Tibial artery (tissue), 4 donors: ENCODE results near the gene CNPY1.

ENCODE experiments used
- DNase-seq, 2 donors: peaks; one replicate each; pipeline ENCODE4 v3.0.0-alpha.2; 2019
- H3K27ac ChIP-seq, 2 donors: fragments of 200-600 bp; sonication (generic) in 1 of 2; 1 replicate in 1 of 2; 2 replicates in 1 of 2; pipeline ENCODE4 v1.5.1; 2018 to 2019; ENCODE audit warnings: mild to moderate bottlenecking in 1 of 2
- H3K27me3 ChIP-seq, 2 donors: fragments of 200-600 bp; sonication (generic) in 1 of 2; one replicate each; pipeline versions ENCODE4 v1.5.1 to v1.6.0; 2016 to 2019
- H3K36me3 ChIP-seq, 3 donors: fragments of 200-600 bp; sonication (generic) in 2 of 3; one replicate each; pipeline ENCODE4 v1.5.1; 2016 to 2019; ENCODE audit warnings: mild to moderate bottlenecking in 2 of 3
- H3K4me1 ChIP-seq, 4 donors: fragments of 200-600 bp; sonication (generic) in 2 of 4; 1 replicate in 3 of 4; 2 replicates in 1 of 4; pipeline ENCODE4 v1.5.1; 2016 to 2019
- H3K4me3 ChIP-seq, 2 donors: fragments of 200-600 bp; sonication (generic) in 1 of 2; 1 replicate in 1 of 2; 2 replicates in 1 of 2; pipeline ENCODE4 v1.5.1; 2018 to 2019; ENCODE audit warnings: mild to moderate bottlenecking in 2 of 2
- H3K9me3 ChIP-seq, 3 donors: fragments of 200-600 bp; sonication (generic) in 1 of 3; one replicate each; pipeline ENCODE4 v1.5.1; 2016 to 2019
- intact Hi-C: fragments of 100-400 bp; cut with DNase I; formaldehyde crosslinking; loops from one replicate; pipeline ENCODE4 v1.15.0; 2023; ENCODE audit warnings: low total_unique reads
- TF ChIP-seq, protein P1 (sequence below), 2 experiments: fragments of 200-600 bp in 1 of 2; fragments of 450-650 bp in 1 of 2; IDR thresholded peaks; one replicate each; pipeline ENCODE4 v1.5.1; 2017 to 2019; ENCODE audit warnings: antibody characterized with exemption in 2 of 2, mild to moderate bottlenecking in 1 of 2, moderate library complexity in 1 of 2

CNPY1 gene

GRCh38 chr7:155543011-155543876, 3.1 kb downstream of the CNPY1 start:
- no peaks in the 10 kb centered on the region for H3K36me3 ChIP-seq
- H3K27ac ChIP-seq, result no peak overlapping the region
- intact Hi-C loops, result no loop called here
- no peaks in the 10 kb centered on the region for H3K9me3 ChIP-seq
- H3K4me3 ChIP-seq, result no peak overlapping the region
- no peak for DNase-seq
- TF ChIP-seq, protein P1, sequence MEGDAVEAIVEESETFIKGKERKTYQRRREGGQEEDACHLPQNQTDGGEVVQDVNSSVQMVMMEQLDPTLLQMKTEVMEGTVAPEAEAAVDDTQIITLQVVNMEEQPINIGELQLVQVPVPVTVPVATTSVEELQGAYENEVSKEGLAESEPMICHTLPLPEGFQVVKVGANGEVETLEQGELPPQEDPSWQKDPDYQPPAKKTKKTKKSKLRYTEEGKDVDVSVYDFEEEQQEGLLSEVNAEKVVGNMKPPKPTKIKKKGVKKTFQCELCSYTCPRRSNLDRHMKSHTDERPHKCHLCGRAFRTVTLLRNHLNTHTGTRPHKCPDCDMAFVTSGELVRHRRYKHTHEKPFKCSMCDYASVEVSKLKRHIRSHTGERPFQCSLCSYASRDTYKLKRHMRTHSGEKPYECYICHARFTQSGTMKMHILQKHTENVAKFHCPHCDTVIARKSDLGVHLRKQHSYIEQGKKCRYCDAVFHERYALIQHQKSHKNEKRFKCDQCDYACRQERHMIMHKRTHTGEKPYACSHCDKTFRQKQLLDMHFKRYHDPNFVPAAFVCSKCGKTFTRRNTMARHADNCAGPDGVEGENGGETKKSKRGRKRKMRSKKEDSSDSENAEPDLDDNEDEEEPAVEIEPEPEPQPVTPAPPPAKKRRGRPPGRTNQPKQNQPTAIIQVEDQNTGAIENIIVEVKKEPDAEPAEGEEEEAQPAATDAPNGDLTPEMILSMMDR (IDR thresholded peaks at IDR 0.05), result no peak
- H3K4me1 ChIP-seq, result no peaks in the 10 kb centered on the region
- peaks cover 0 to 60% of the 10 kb centered on the region in 2 donors for H3K27me3 ChIP-seq

DNA sequence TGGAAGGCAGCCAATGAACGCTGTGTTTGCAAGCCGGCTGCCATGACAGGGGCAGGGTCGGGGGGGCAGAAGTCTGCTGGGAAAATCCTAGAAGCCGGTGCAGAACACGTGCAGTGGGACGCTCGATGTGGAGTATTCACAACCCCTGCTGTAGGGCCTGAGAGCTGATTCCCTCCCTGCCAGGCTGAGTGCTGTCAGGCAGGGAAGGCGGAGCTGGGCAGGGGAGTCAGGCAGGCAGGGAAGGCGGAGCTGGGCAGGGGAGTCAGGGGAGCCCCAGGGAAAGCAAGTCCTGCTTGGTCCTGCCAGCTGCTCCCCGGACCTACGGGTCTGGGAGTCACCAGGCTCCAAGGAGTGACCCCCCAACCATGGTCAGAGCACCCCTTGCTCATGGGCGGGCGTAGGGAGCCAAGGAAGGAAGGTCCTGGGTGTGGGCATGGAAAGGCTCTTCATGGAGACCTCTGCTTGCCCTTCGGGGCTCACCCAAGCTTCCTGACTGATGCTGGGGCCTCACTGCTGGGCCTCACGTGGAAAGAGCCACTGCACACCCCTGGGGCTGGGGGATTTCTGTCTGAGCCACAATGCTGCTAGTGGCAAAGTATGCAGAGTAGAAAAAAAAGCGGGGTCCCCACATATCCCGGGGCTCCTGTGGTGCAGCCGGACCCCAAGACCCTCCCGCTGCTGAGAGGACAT, 4.2 kb downstream of the CNPY1 start:
- Histone ChIP-seq H3K9me3 (no peaks in the 10 kb centered on the region), H3K27ac (no peak overlapping the region), H3K36me3 (no peaks in the 10 kb centered on the region), H3K4me1 (no peaks in the 10 kb centered on the region), H3K4me3 (no peak overlapping the region), H3K27me3 (peaks cover 0 to 56% of the 10 kb centered on the region in 2 donors)
- intact Hi-C loops, result no loop called here
- TF ChIP-seq, protein P1 (IDR thresholded peaks at IDR 0.05), result no peak
- DNase-seq, result no peak

GRCh38 chr7:155540553-155540952, 5.8 kb downstream of the CNPY1 start:
- no peaks in the 10 kb centered on the region for H3K9me3 ChIP-seq
- DNase-seq, result no peak
- H3K27ac ChIP-seq, result no peak overlapping the region
- peaks cover 0 to 67% of the 10 kb centered on the region in 2 donors for H3K27me3 ChIP-seq
- H3K4me1 ChIP-seq, result no peaks in the 10 kb centered on the region
- intact Hi-C loops, result no loop called here
- no peaks in the 10 kb centered on the region for H3K36me3 ChIP-seq
- no peak overlapping the region for H3K4me3 ChIP-seq
- TF ChIP-seq, protein P1 (IDR thresholded peaks at IDR 0.05), result no peak

DNA sequence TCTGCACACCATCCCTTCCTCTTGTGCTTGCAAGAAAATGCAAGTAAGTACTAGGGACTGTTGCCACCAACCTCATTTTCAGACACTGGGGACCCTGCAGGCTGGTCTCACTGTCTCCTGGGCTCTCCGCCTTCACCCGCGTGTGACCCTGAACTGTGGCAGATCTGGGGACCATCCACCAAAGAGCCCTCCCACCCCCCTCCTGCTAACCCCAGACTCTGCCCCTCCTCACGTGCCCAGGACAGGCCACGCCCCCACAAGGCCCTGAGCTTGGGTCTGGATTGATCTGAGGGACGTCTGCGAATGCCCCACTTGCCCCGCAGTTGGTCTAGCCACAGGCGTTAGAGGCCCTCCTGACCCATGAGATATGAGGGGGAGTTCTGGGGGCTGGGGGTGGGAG, 8.1 kb downstream of the CNPY1 start:
- DNase-seq, result no peak
- intact Hi-C loops, result no loop called here
- Histone ChIP-seq H3K4me3 (no peak overlapping the region), H3K27me3 (peaks cover 0 to 81% of the 10 kb centered on the region in 2 donors), H3K4me1 (peaks cover 0 to 7% (median 6%) of the 10 kb centered on the region in 4 donors), H3K9me3 (no peaks in the 10 kb centered on the region), H3K36me3 (no peaks in the 10 kb centered on the region), H3K27ac (no peak overlapping the region)
- TF ChIP-seq, protein P1 (IDR thresholded peaks at IDR 0.05), result no peak

DNA sequence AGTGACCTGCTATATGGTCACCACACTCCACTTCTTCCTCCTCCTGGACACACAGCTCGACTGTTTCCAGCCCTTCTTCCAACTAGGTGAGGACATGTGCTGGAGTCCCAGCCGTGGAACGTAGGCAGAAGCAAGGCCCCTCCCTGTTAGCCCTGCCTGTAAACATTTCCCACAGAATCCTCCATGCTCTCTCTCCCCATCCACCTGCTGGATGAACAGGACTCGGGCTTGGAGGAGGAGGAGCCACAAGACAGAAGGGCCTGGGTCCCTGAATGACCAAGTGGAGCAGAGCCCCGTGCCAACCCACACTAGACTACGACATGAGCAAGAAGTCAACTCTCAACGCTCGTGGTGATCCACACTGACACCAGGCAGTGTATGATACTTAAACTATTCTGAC, 9.9 kb downstream of the CNPY1 start:
- peaks cover 0 to 16% (median 12%) of the 10 kb centered on the region in 4 donors for H3K4me1 ChIP-seq
- no peak overlapping the region for H3K4me3 ChIP-seq
- H3K36me3 ChIP-seq, result no peaks in the 10 kb centered on the region
- H3K27me3 ChIP-seq, result peaks cover 0 to 81% of the 10 kb centered on the region in 2 donors
- no peak overlapping the region for H3K27ac ChIP-seq
- intact Hi-C loops, result no loop called here
- H3K9me3 ChIP-seq, result no peaks in the 10 kb centered on the region
- no peak for DNase-seq
- TF ChIP-seq, protein P1 (IDR thresholded peaks at IDR 0.05), result no peak
